NCI-H748 (cell line): ENCODE data around the gene DIPK1A.
A peak's percentile ranks its signal among the peaks of the same experiment; 100 is the strongest.

Experiments used
- DNase-seq: peaks from one replicate; lab custom pipeline; 2025; ENCODE audit not compliant: unreplicated experiment; lab: John Stamatoyannopoulos, UW

DIPK1A gene

GRCh38 chr1:92843429-92844352 lies 117.6 kb downstream of the DIPK1A start:
- no peak for DNase-seq

GRCh38 chr1:92843046-92843423 lies 118.2 kb downstream of the DIPK1A start:
- no peak for DNase-seq

- DNase-seq, result no peak
These were observed 118.9 kb downstream of the DIPK1A start for GRCh38 chr1:92842082-92843045.

- DNase-seq, result no peak
These were observed 120.7 kb downstream of the DIPK1A start for GRCh38 chr1:92840600-92840999.

GRCh38 chr1:92839442-92839841 lies 121.8 kb downstream of the DIPK1A start:
- DNase-seq, result no peak

- no peak for DNase-seq
These were observed 122.7 kb downstream of the DIPK1A start for GRCh38 chr1:92838519-92838918.

GRCh38 chr1:92837062-92837461 lies 124.2 kb downstream of the DIPK1A start:
- DNase-seq, result no peak

- DNase-seq, result no peak
These were observed 126.6 kb downstream of the DIPK1A start for GRCh38 chr1:92834617-92835016.

- no peak for DNase-seq
These were observed 127.4 kb downstream of the DIPK1A start for GRCh38 chr1:92833840-92834239.

- peak; percentile 35 for DNase-seq
These were observed 128.6 kb downstream of the DIPK1A start for GRCh38 chr1:92832537-92833114.

- peak; percentile 93 for DNase-seq
These were observed 129.3 kb downstream of the DIPK1A start, which contains the start of gene RPL5 for GRCh38 chr1:92831762-92832536. Gene RPL5 (plus strand): TSS chr1:92832040. CDS start chr1:92832115, 75 bp downstream.

- no peak for DNase-seq
These were observed 129.9 kb downstream of the DIPK1A start for GRCh38 chr1:92831368-92831761.

- DNase-seq, result no peak
These were observed 134.5 kb downstream of the DIPK1A start for GRCh38 chr1:92826792-92827191.

- DNase-seq, result no peak
These were observed 138.4 kb downstream of the DIPK1A start for GRCh38 chr1:92822879-92823278.

GRCh38 chr1:92820551-92820950 lies 140.7 kb downstream of the DIPK1A start:
- DNase-seq, result no peak

- DNase-seq, result no peak
These were observed 141.2 kb downstream of the DIPK1A start for GRCh38 chr1:92820024-92820423.

GRCh38 chr1:92817986-92818764 lies 143.1 kb downstream of the DIPK1A start:
- peak; percentile 5 for DNase-seq

GRCh38 chr1:92817137-92817697 lies 144.0 kb downstream of the DIPK1A start:
- no peak for DNase-seq

GRCh38 chr1:92816732-92817131 lies 144.5 kb downstream of the DIPK1A start:
- no peak for DNase-seq
